Measurements from ENCODE around the gene RP2. TPM values are rescaled to one million over a fixed set of nuclear protein-coding genes. Genes with fewer than 3 reads are reported as not detected.

The RP2 gene
- total RNA-seq, 1 experiment from 2014 or later: 8.9 TPM

GRCh38 chrX:46918434-46918833 lies 81.6 kb downstream of the RP2 start:
- DNase-seq (ENCODE audit: low spot score): no peak

- DNase-seq (ENCODE audit: low spot score): no peak
These were observed 83.4 kb downstream of the RP2 start for GRCh38 chrX:46920235-46920634.

GRCh38 chrX:46922611-46923010 lies 85.8 kb downstream of the RP2 start:
- no peak for DNase-seq (ENCODE audit: low spot score)

GRCh38 chrX:46927718-46928117 lies 90.9 kb downstream of the RP2 start:
- DNase-seq (ENCODE audit: low spot score): no peak

- DNase-seq (ENCODE audit: low spot score): no peak
These were observed 92.8 kb downstream of the RP2 start for GRCh38 chrX:46929439-46930261.

Other genes starting within 250 kb of the RP2 start
- 26.9 and 30.4 TPM in 2 replicates for gene SLC9A7, start 77.9 kb upstream of the RP2 start, total RNA-seq (2014; rRNA removed; shearing (Covaris generic))
- 5.0 and 5.3 TPM in 2 replicates for gene JADE3, start 75.4 kb downstream of the RP2 start, total RNA-seq (2014; rRNA removed; shearing (Covaris generic))
- gene RGN, start 241.4 kb downstream of the RP2 start, total RNA-seq (2014; rRNA removed; shearing (Covaris generic)): 0.05 TPM in 2 replicates